GM19193 (cell line): ENCODE results near the gene PICK1.
A peak's percentile ranks its signal among the peaks of the same experiment; 100 is the strongest.

Experiments used
- POLR2A ChIP-seq: IDR thresholded peaks from 4 replicates; pipeline ENCODE4 v1.6.1; 2011; ENCODE audit not compliant: insufficient read depth, insufficient read length; ENCODE audit errors: extremely low read depth

PICK1 gene

GRCh38 chr22:38056969-38057891, at the start of gene PICK1:
Gene PICK1 (plus strand): TSS chr22:38057404. CDS start chr22:38057810, 406 bp downstream.
- peak; percentile 63 for TF ChIP-seq POLR2A

GRCh38 chr22:38009000-38009806, 48.0 kb upstream of the PICK1 start:
- no peak for TF ChIP-seq POLR2A

GRCh38 chr22:38012604-38013072, 44.6 kb upstream of the PICK1 start:
- TF ChIP-seq POLR2A: no peak

GRCh38 chr22:38014083-38014482, 43.1 kb upstream of the PICK1 start:
- TF ChIP-seq POLR2A: no peak

- no peak for TF ChIP-seq POLR2A
Observed at GRCh38 chr22:38016182-38017151, 40.7 kb upstream of the PICK1 start.

- TF ChIP-seq POLR2A: no peak
Observed at GRCh38 chr22:38017272-38017920, 39.8 kb upstream of the PICK1 start.

GRCh38 chr22:38017939-38018885, 39.0 kb upstream of the PICK1 start:
- TF ChIP-seq POLR2A: no peak

- TF ChIP-seq POLR2A: no peak
Observed at GRCh38 chr22:38018938-38019827, 38.0 kb upstream of the PICK1 start.

- no peak for TF ChIP-seq POLR2A
Observed at GRCh38 chr22:38021206-38021605, 36.0 kb upstream of the PICK1 start.

- TF ChIP-seq POLR2A: no peak
Observed at GRCh38 chr22:38023045-38023444, 34.2 kb upstream of the PICK1 start.

- TF ChIP-seq POLR2A: no peak
Observed at GRCh38 chr22:38025514-38025913, 31.7 kb upstream of the PICK1 start.
